ENCODE measurements around the gene PKIG. TPM values are rescaled to one million over a fixed set of nuclear protein-coding genes. Genes with fewer than 3 reads are reported as not detected.

PKIG gene
- total RNA-seq, 1 experiment from 2014 or later, result 27.0 TPM

DNA sequence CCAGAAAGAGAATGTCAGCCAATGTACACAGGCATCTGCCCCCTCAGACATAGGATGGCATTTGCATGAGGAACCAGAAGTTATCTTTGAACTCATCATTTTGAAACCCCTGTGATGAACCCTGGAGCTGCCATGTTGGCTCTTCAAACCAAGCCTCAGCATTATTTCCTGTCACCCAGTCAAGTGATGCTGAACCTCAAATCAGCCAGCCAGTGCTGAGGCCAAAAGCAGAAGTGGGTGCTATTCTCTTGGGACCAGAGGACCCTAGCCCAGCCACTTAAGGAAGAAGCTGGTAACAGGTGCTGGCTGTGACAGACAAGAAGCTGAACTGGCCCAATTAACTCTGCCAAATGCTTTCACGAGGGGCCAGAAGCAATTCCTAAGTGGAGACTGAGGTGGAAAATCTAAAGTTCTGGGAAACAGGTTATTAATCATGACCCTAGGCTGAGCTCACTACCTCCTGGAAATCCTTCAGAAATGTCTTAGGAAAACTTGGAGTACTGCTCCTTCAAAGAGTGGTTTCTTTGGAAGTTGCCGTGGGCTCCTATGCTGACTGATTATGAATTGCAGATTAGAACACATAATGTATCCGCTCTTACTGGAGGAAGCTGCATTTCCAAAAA is 4.0 kb downstream of the PKIG start:
- Mint-ChIP-seq H3K4me3 (no peak overlapping the region), H3K27me3 (ENCODE audit: low read depth) (no peaks in the 10 kb centered on the region), H3K27ac (no peak overlapping the region), H3K4me1 (peaks cover 43 to 47% of the 10 kb centered on the region in 2 experiments), H3K36me3 (ENCODE audit: insufficient read depth in 1 of 3, low read depth in 3 of 3) (peaks cover 0 to 7% (median 4%) of the 10 kb centered on the region in 3 experiments; a peak in 3 of 7 replicates), H3K9me3 (no peaks in the 10 kb centered on the region)
- Histone ChIP-seq H3K27ac (ENCODE audit: insufficient read length, low read depth, low read length) (no peak overlapping the region), H4K20me1 (ENCODE audit: control insufficient read depth, insufficient read depth, insufficient read length) (no peaks in the 10 kb centered on the region), H2BK5ac (ENCODE audit: insufficient read length, low read length) (no peak overlapping the region), H3T11ph (ENCODE audit: low read length) (no peak overlapping the region), H3K4ac (ENCODE audit: low read depth, low read length) (no peak overlapping the region), H3K27me3 (ENCODE audit: insufficient read depth, low read length) (no peaks in the 10 kb centered on the region), H3K14ac (ENCODE audit: insufficient read depth, low read length) (no peak overlapping the region), H2BK15ac (ENCODE audit: low read depth, low read length) (no peak overlapping the region), H3K9ac (ENCODE audit: extremely low read depth, insufficient read length, low read length) (no peak overlapping the region), H3K56ac (ENCODE audit: insufficient read length, low read depth, low read length) (no peak overlapping the region), H4K5ac (ENCODE audit: insufficient read length, low read depth, low read length) (no peak overlapping the region), H2AK5ac (ENCODE audit: insufficient read length, low read length) (no peak overlapping the region), H3K23ac (ENCODE audit: insufficient read length, low read depth, low read length) (no peak overlapping the region), H3K4me1 (ENCODE audit: insufficient read depth, low read length) (peaks cover 15% of the 10 kb centered on the region; the same call in 1 of the 2 replicates), H3K4me2 (ENCODE audit: insufficient read depth, insufficient read length, low read length) (no peak overlapping the region), H3K79me2 (ENCODE audit: insufficient read depth, low read length) (no peaks in the 10 kb centered on the region), H2BK120ac (ENCODE audit: low read depth, low read length, poor library complexity, severe bottlenecking) (no peak overlapping the region), H3K9me3 (ENCODE audit: control insufficient read depth, low read depth, low read length) (no peaks in the 10 kb centered on the region), H4K91ac (ENCODE audit: insufficient read length, low read depth, low read length) (no peak overlapping the region), H3K79me1 (ENCODE audit: insufficient read depth, low read depth, low read length, poor library complexity, severe bottlenecking) (no peaks in the 10 kb centered on the region), H3K23me2 (ENCODE audit: insufficient read length, low read depth, low read length, poor library complexity, severe bottlenecking) (no peaks in the 10 kb centered on the region), H2BK12ac (ENCODE audit: insufficient read length, low read depth, low read length) (no peak overlapping the region), H3K18ac (ENCODE audit: insufficient read length, low read depth, low read length) (no peak overlapping the region), H2BK20ac (ENCODE audit: low read depth, low read length, poor library complexity, severe bottlenecking) (no peak overlapping the region), H4K8ac (replicated peaks; ENCODE audit: insufficient read length, low read depth, low read length) (no peak overlapping the region), H2AFZ (ENCODE audit: low read length) (no peak overlapping the region)
- TF ChIP-seq, protein P1, sequence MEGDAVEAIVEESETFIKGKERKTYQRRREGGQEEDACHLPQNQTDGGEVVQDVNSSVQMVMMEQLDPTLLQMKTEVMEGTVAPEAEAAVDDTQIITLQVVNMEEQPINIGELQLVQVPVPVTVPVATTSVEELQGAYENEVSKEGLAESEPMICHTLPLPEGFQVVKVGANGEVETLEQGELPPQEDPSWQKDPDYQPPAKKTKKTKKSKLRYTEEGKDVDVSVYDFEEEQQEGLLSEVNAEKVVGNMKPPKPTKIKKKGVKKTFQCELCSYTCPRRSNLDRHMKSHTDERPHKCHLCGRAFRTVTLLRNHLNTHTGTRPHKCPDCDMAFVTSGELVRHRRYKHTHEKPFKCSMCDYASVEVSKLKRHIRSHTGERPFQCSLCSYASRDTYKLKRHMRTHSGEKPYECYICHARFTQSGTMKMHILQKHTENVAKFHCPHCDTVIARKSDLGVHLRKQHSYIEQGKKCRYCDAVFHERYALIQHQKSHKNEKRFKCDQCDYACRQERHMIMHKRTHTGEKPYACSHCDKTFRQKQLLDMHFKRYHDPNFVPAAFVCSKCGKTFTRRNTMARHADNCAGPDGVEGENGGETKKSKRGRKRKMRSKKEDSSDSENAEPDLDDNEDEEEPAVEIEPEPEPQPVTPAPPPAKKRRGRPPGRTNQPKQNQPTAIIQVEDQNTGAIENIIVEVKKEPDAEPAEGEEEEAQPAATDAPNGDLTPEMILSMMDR (conservative IDR thresholded peaks at IDR 0.05), result no peak
- no CpG with 5 or more reads among the region's 3 CpGs for WGBS (ENCODE audit: extremely low coverage, insufficient read length, low lambda C conversion rate)
- DNase-seq, result no peak
